Measurements from ENCODE around the gene CILP2. TPM values are rescaled to one million over a fixed set of nuclear protein-coding genes. Genes with fewer than 3 reads are reported as not detected.

CILP2 gene
- polyA plus RNA-seq, 1 experiment: 0.20 TPM

DNA sequence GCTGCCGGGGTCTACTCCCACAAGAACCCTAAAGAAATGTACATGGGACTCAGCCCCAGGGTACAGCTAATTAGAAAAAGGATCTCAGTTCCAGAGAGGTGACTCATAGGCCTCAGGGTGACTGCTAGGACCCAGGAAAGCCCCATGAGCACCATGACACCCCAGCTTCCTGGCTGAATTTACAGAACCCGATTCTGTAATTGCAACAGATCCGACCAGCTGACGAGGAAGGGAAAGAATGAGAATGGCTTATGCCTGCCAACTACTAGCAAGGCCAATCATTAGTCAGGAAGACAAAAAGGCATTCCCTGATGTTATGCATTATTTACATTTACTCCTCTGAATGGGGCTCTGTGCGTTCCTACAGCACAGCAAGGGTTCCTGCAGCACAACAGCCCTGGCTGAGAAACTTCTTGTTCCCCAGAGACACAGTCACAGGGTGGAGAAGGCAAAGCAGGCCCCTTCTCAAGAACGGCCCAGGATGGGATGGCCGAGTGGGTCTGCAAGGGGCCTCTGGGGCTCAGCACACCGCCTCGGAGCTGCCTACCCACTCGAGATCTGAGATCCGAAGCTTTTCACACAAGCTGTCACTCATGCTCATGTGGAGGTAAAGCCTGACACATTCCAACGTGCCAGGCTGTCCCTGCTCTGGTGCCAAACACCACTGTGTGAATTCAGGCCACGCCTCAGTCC lies 53.2 kb downstream of the CILP2 start:
- POLR2A ChIA-PET: interaction anchor here (0.6 to 1.2 kb wide), 4 partner anchors 23 to 75 kb away, joined by 3 to 7 read pairs (median 4); no protein-coding TSS in a partner anchor
- no peaks in the 10 kb centered on the region for H3K9me3 ChIP-seq (ENCODE audit: control insufficient read depth, insufficient read depth, low read length)
- H3K4me3 ChIP-seq (ENCODE audit: low read depth, low read length): no peak overlapping the region; the same call in 1 of the 2 replicates
- CTCF ChIA-PET: interaction anchor here (2.2 to 2.6 kb wide), 2 partner anchors 39 to 59 kb away, joined by 10 to 14 read pairs; no protein-coding TSS in a partner anchor
- H3K27ac ChIP-seq (ENCODE audit: low read depth, low read length): peak overlapping the region; percentile 96
- H3K27me3 ChIP-seq (ENCODE audit: control insufficient read depth, insufficient read depth, low read length): no peaks in the 10 kb centered on the region
- peak; percentile 95 for DNase-seq (ENCODE audit: low read depth, low spot score)
- TF ChIP-seq, protein P1, sequence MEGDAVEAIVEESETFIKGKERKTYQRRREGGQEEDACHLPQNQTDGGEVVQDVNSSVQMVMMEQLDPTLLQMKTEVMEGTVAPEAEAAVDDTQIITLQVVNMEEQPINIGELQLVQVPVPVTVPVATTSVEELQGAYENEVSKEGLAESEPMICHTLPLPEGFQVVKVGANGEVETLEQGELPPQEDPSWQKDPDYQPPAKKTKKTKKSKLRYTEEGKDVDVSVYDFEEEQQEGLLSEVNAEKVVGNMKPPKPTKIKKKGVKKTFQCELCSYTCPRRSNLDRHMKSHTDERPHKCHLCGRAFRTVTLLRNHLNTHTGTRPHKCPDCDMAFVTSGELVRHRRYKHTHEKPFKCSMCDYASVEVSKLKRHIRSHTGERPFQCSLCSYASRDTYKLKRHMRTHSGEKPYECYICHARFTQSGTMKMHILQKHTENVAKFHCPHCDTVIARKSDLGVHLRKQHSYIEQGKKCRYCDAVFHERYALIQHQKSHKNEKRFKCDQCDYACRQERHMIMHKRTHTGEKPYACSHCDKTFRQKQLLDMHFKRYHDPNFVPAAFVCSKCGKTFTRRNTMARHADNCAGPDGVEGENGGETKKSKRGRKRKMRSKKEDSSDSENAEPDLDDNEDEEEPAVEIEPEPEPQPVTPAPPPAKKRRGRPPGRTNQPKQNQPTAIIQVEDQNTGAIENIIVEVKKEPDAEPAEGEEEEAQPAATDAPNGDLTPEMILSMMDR (IDR thresholded peaks at IDR 0.05; ENCODE audit: low read depth, low read length): no peak

DNA sequence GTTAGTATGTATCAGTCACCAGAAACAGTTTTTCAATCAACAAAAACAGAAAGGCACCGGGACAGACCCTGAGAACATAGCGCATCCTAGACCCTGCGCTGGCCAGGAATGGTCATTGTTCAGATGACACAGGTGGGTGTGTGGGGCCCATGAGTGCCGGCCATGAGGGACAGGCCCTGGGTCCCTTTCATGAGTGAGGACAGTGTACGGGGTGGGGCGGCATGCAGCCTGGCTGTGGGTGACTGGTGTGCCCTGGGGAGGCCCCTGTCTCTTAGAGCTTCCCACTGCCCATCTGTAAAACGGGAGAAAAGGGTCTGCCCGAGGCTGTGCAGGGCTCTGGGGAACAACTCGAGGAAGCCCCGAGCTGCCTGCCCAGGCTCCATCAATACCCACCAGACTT lies 54.6 kb downstream of the CILP2 start:
- no peak for DNase-seq (ENCODE audit: low read depth, low spot score)
- H3K9me3 ChIP-seq (ENCODE audit: control insufficient read depth, insufficient read depth, low read length): no peaks in the 10 kb centered on the region
- no peaks in the 10 kb centered on the region for H3K27me3 ChIP-seq (ENCODE audit: control insufficient read depth, insufficient read depth, low read length)
- H3K4me3 ChIP-seq (ENCODE audit: low read depth, low read length): no peak overlapping the region
- ChIA-PET CTCF (interaction anchor here (1.5 to 2.2 kb wide), 2 partner anchors 38 to 40 kb away, joined by 3 to 10 read pairs; no protein-coding TSS in a partner anchor), POLR2A (interaction anchor here (0.6 kb wide), 1 partner anchor 61 kb away, joined by 7 read pairs; no protein-coding TSS in a partner anchor)
- no peak overlapping the region for H3K27ac ChIP-seq (ENCODE audit: low read depth, low read length)
- TF ChIP-seq, protein P1 (IDR thresholded peaks at IDR 0.05; ENCODE audit: low read depth, low read length): no peak

DNA sequence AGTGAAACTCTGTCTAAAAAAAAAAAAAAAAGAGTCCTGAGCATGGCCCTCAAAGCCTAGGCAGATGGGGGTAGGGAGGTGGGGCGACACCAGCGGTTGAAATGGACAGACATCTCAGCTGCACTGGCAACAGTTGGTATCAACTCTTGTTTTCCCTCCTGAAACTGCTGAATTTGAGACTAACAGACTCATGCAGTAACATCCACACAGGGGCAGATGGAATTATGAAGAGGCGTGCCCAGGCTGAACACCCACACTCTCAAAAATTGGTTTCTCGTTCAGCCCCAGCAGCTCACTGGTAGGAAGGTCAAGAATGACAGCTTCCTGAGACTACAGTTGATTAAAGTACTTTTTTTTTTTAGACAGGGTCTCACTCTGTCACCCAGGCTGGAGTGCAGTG lies 56.3 kb downstream of the CILP2 start:
- no peaks in the 10 kb centered on the region for H3K27me3 ChIP-seq (ENCODE audit: control insufficient read depth, insufficient read depth, low read length)
- no peaks in the 10 kb centered on the region for H3K9me3 ChIP-seq (ENCODE audit: control insufficient read depth, insufficient read depth, low read length)
- ChIA-PET POLR2A (no interaction called here), CTCF (interaction anchor here (1.2 to 1.8 kb wide), 2 partner anchors 42 to 63 kb away, joined by 4 to 6 read pairs; no protein-coding TSS in a partner anchor)
- no peak for DNase-seq (ENCODE audit: low read depth, low spot score)
- H3K27ac ChIP-seq (ENCODE audit: low read depth, low read length): no peak overlapping the region
- TF ChIP-seq, protein P1 (IDR thresholded peaks at IDR 0.05; ENCODE audit: low read depth, low read length): no peak
- no peak overlapping the region for H3K4me3 ChIP-seq (ENCODE audit: low read depth, low read length)

DNA sequence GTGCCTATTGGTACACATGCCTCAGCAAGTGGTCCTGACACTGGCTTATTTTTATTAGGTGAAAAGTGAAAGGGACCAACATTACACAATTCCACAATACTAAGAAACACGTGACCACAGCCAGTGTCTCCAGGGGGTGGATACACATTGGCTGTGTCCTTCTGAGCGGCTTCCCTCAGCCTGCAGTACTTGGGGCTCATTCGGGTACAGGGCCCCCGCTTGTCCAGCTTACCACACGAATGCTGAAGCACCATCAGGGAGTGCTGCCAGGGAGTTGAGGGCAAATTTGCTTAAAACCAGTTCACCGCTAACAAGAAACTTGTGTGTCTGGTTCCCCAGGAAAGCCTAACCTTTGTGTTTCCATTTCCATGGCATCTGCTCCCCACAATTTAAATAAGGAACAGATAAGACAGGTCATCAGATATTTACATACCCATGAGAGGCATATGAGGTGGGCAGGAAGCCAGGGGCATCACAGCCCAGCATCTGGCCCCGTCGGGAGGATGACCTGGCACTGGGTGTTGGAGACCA lies 57.2 kb downstream of the CILP2 start:
- no peak overlapping the region for H3K27ac ChIP-seq (ENCODE audit: low read depth, low read length)
- H3K9me3 ChIP-seq (ENCODE audit: control insufficient read depth, insufficient read depth, low read length): no peaks in the 10 kb centered on the region
- TF ChIP-seq, protein P1 (IDR thresholded peaks at IDR 0.05; ENCODE audit: low read depth, low read length): no peak
- no peak for DNase-seq (ENCODE audit: low read depth, low spot score)
- POLR2A ChIA-PET: no interaction called here
- no peak overlapping the region for H3K4me3 ChIP-seq (ENCODE audit: low read depth, low read length)
- CTCF ChIA-PET: no interaction called here
- H3K27me3 ChIP-seq (ENCODE audit: control insufficient read depth, insufficient read depth, low read length): no peaks in the 10 kb centered on the region

Other genes starting within 250 kb of the CILP2 start
- gene SUGP1, start 217.8 kb upstream of the CILP2 start, polyA plus RNA-seq (2011; rRNA removed): 25.2 and 34.9 TPM in 2 replicates
- 14.7 and 20.0 TPM in 2 replicates for gene MAU2, start 217.4 kb upstream of the CILP2 start, polyA plus RNA-seq (2011; rRNA removed)
- gene GATAD2A, start 132.6 kb upstream of the CILP2 start, polyA plus RNA-seq (2011; rRNA removed): 22.0 and 23.4 TPM in 2 replicates
- gene TSSK6, start 22.7 kb upstream of the CILP2 start, polyA plus RNA-seq (2011; rRNA removed): 1.0 and 1.7 TPM in 2 replicates
- 388 and 454 TPM in 2 replicates for gene NDUFA13, start 22.0 kb upstream of the CILP2 start, polyA plus RNA-seq (2011; rRNA removed)
- 1.2 and 1.4 TPM in 2 replicates for gene YJEFN3, start 9.4 kb upstream of the CILP2 start, polyA plus RNA-seq (2011; rRNA removed)
- gene PBX4, start 80.4 kb downstream of the CILP2 start, polyA plus RNA-seq (2011; rRNA removed): 0.63 and 0.69 TPM in 2 replicates
- 2.2 and 2.3 TPM in 2 replicates for gene LPAR2, start 90.0 kb downstream of the CILP2 start, polyA plus RNA-seq (2011; rRNA removed)
- 3.1 and 3.8 TPM in 2 replicates for gene GMIP, start 105.4 kb downstream of the CILP2 start, polyA plus RNA-seq (2011; rRNA removed)
- 9.4 and 13.4 TPM in 2 replicates for gene ATP13A1, start 125.4 kb downstream of the CILP2 start, polyA plus RNA-seq (2011; rRNA removed)
- gene ZNF101, start 130.6 kb downstream of the CILP2 start, polyA plus RNA-seq (2011; rRNA removed): 4.3 and 4.5 TPM in 2 replicates
- 2.9 and 4.2 TPM in 2 replicates for gene ZNF14, start 194.8 kb downstream of the CILP2 start, polyA plus RNA-seq (2011; rRNA removed)